ENCODE data around the gene COA8.
A peak's percentile ranks its signal among the peaks of the same experiment; 100 is the strongest.

Gene COA8

GRCh38 chr14:103628221-103628683 lies 65.5 kb downstream of the COA8 start:
- no peak for DNase-seq (ENCODE audit: insufficient read length, low spot score)
- no peak for FAIRE-seq
- TF ChIP-seq PAX5 (IDR thresholded peaks at IDR 0.05; ENCODE audit: insufficient read depth, low read length, severe bottlenecking), result peak; percentile 64
- TF ChIP-seq SPI1 (IDR thresholded peaks at IDR 0.05; ENCODE audit: low read depth, low read length), result no peak

DNA sequence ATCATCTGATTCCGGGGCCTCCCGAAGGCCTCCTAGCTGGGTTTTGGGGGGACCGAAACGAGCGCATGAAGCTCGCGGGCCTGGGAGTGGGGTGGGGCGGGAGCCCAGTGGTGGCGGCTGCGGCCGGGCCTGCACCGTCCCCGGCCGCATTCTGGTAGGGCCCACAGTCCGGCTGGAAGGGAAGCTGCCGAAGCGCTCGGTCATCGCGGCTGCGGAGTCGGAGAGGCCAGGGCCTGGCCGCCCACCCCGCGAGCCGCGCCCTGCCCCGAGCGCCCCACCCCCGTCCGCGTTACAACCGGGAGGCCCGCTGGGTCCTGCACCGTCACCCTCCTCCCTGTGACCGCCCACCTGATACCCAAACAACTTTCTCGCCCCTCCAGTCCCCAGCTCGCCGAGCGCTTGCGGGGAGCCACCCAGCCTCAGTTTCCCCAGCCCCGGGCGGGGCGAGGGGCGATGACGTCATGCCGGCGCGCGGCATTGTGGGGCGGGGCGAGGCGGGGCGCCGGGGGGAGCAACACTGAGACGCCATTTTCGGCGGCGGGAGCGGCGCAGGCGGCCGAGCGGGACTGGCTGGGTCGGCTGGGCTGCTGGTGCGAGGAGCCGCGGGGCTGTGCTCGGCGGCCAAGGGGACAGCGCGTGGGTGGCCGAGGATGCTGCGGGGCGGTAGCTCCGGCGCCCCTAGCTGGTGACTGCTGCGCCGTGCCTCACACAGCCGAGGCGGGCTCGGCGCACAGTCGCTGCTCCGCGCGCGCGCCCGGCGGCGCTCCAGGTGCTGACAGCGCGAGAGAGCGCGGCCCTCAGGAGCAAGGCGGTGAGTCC lies 66.1 kb downstream of the COA8 start, which contains the start of gene KLC1:
KLC1 (plus strand) TSS at position 528 of the 819 bp plus-strand sequence. CDS start 25,354 bp downstream, outside the sequence.
- TF ChIP-seq TAF1 (IDR thresholded peaks at IDR 0.05; ENCODE audit: low read depth, low read length), result no peak
- TF ChIP-seq POLR2A (IDR thresholded peaks at IDR 0.05; ENCODE audit: low read depth, low read length), result peak; percentile 73
- TF ChIP-seq PAX5 (IDR thresholded peaks at IDR 0.05; ENCODE audit: insufficient read depth, low read length, severe bottlenecking), result no peak
- no peak for TF ChIP-seq SPI1 (IDR thresholded peaks at IDR 0.05; ENCODE audit: low read depth, low read length)
- TF ChIP-seq POLR2AphosphoS5 (IDR thresholded peaks at IDR 0.05; ENCODE audit: low read depth, low read length), result peak; percentile 81
- TF ChIP-seq POU2F2 (IDR thresholded peaks at IDR 0.05; ENCODE audit: low read depth, low read length), result no peak
- DNase-seq (ENCODE audit: insufficient read length, low spot score), result peak; percentile 86
- peak; percentile 87 for FAIRE-seq

GRCh38 chr14:103629503-103630121 lies 66.9 kb downstream of the COA8 start:
- TF ChIP-seq SPI1 (IDR thresholded peaks at IDR 0.05; ENCODE audit: low read depth, low read length) (no peak), PAX5 (IDR thresholded peaks at IDR 0.05; ENCODE audit: insufficient read depth, low read length, severe bottlenecking) (no peak), TAF1 (IDR thresholded peaks at IDR 0.05; ENCODE audit: low read depth, low read length) (no peak), POU2F2 (IDR thresholded peaks at IDR 0.05; ENCODE audit: low read depth, low read length) (no peak), POLR2AphosphoS5 (IDR thresholded peaks at IDR 0.05; ENCODE audit: low read depth, low read length) (no peak), POLR2A (IDR thresholded peaks at IDR 0.05; ENCODE audit: low read depth, low read length) (no peak; the same call in 1 of the 2 replicates)
- FAIRE-seq (no peak), DNase-seq (ENCODE audit: insufficient read length, low spot score) (peak; percentile 73)

DNA sequence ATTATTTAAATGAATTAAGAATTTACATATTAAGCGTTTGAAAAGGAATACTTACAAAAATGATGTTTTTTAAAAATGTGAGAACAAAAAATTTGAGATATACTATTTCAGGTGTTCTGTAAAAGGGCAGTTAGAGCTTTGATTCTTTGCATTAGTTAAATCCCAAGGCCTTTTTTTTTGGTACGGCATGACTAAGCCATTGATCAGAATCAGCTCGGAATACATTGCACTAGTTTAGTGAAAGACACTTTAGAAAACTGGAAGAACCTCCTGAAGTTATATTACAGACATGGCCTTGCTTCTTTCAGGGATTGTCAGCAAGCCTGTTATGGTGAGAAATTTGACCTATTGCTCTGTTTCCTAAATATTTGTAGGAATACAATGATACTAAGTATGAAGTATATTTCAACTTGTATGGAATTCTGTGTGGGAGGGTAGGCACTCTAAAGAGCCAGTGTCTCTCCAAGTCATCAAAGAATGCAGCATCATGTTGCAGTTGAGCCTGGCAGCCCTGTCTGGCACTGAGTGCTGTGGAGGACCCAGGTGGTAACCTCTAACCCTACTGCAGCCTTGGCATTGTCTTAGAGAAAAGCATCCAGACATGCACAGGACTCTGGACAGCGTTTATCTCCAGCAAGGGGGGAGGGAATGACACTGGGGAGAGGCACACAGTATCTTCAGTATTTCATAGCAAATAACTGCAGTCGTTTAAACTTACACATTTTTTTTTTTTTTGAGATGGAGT lies 67.8 kb downstream of the COA8 start:
- no peak for FAIRE-seq

GRCh38 chr14:103633391-103633790 lies 70.6 kb downstream of the COA8 start:
- no peak for FAIRE-seq
- DNase-seq (ENCODE audit: insufficient read length, low spot score), result no peak
- TF ChIP-seq POLR2AphosphoS5 (IDR thresholded peaks at IDR 0.05; ENCODE audit: low read depth, low read length) (no peak), SPI1 (IDR thresholded peaks at IDR 0.05; ENCODE audit: low read depth, low read length) (no peak), POU2F2 (IDR thresholded peaks at IDR 0.05; ENCODE audit: low read depth, low read length) (no peak), TAF1 (IDR thresholded peaks at IDR 0.05; ENCODE audit: low read depth, low read length) (no peak), POLR2A (IDR thresholded peaks at IDR 0.05; ENCODE audit: low read depth, low read length) (no peak), PAX5 (IDR thresholded peaks at IDR 0.05; ENCODE audit: insufficient read depth, low read length, severe bottlenecking) (no peak)

More for the DNA sequence above, 67.8 kb downstream of the COA8 start:
- TF ChIP-seq POLR2A (IDR thresholded peaks at IDR 0.05; ENCODE audit: low read depth, low read length), result no peak
- no peak for TF ChIP-seq POLR2AphosphoS5 (IDR thresholded peaks at IDR 0.05; ENCODE audit: low read depth, low read length)
- TF ChIP-seq PAX5 (IDR thresholded peaks at IDR 0.05; ENCODE audit: insufficient read depth, low read length, severe bottlenecking), result no peak
- no peak for TF ChIP-seq TAF1 (IDR thresholded peaks at IDR 0.05; ENCODE audit: low read depth, low read length)
- no peak for TF ChIP-seq SPI1 (IDR thresholded peaks at IDR 0.05; ENCODE audit: low read depth, low read length)
- TF ChIP-seq POU2F2 (IDR thresholded peaks at IDR 0.05; ENCODE audit: low read depth, low read length), result no peak
- DNase-seq (ENCODE audit: insufficient read length, low spot score), result no peak

DNA sequence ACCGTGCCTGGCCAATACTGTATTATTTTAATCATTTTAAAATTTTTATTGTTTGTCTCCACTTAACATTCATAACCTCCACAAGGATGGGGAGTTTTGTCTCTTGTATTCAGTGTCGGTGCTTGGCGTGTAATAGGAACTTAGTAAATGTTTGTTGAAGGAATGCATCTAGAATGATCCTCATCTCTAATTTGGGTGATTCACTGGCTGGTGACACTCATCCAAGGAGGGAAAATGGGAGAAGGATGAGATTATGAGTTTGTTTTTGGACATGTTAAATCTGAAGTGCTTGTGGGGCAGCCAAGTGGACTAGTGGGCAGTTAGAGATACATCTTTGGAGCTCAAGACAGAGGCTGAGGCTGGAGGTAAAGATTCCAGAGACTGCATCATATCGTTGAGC lies 71.4 kb downstream of the COA8 start:
- no peak for FAIRE-seq
- no peak for DNase-seq (ENCODE audit: insufficient read length, low spot score)
- no peak for TF ChIP-seq SPI1 (IDR thresholded peaks at IDR 0.05; ENCODE audit: low read depth, low read length)
- no peak for TF ChIP-seq POLR2A (IDR thresholded peaks at IDR 0.05; ENCODE audit: low read depth, low read length)
- TF ChIP-seq PAX5 (IDR thresholded peaks at IDR 0.05; ENCODE audit: insufficient read depth, low read length, severe bottlenecking), result no peak
- TF ChIP-seq POLR2AphosphoS5 (IDR thresholded peaks at IDR 0.05; ENCODE audit: low read depth, low read length), result no peak
- no peak for TF ChIP-seq POU2F2 (IDR thresholded peaks at IDR 0.05; ENCODE audit: low read depth, low read length)
- no peak for TF ChIP-seq TAF1 (IDR thresholded peaks at IDR 0.05; ENCODE audit: low read depth, low read length)

- FAIRE-seq (peak; percentile 61), DNase-seq (ENCODE audit: insufficient read length, low spot score) (no peak)
- TF ChIP-seq POLR2A (IDR thresholded peaks at IDR 0.05; ENCODE audit: low read depth, low read length) (no peak), POU2F2 (IDR thresholded peaks at IDR 0.05; ENCODE audit: low read depth, low read length) (no peak), TAF1 (IDR thresholded peaks at IDR 0.05; ENCODE audit: low read depth, low read length) (no peak), SPI1 (IDR thresholded peaks at IDR 0.05; ENCODE audit: low read depth, low read length) (no peak), PAX5 (IDR thresholded peaks at IDR 0.05; ENCODE audit: insufficient read depth, low read length, severe bottlenecking) (no peak), POLR2AphosphoS5 (IDR thresholded peaks at IDR 0.05; ENCODE audit: low read depth, low read length) (no peak)
Observed at GRCh38 chr14:103638594-103638993, 75.8 kb downstream of the COA8 start.

Data from GM12891 (cell line).